ENCODE data around the gene SEC22A. TPM values are rescaled to one million over a fixed set of nuclear protein-coding genes. Genes with fewer than 3 reads are reported as not detected.

The SEC22A gene
- total RNA-seq, 1 donor from 2014 or later, result 17.7 TPM

DNA sequence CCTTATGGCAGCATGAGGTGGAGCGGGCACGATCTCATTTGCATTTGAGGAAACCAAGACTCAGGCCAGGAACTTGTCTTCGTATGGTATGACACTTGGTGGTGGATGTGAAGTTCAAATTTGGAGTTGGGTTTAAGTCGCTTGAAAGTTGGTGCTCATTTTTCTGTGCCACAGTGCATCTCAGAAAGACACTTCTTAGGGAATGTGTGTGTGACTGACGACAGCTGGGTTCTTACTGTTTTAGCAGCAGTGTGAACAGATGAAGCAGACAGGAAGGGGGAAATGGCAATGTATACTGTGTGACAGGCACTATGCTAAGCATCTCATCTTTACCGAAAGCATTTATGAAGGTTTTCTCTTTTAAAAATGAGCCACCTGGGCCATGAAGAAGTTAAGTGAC is 75.4 kb downstream of the SEC22A start:
- no peak overlapping the region for H3K27ac ChIP-seq
- H3K4me3 ChIP-seq, result no peak overlapping the region
- peaks cover 12% of the 10 kb centered on the region for H3K4me1 ChIP-seq
- no peak for TF ChIP-seq POLR2A (IDR thresholded peaks at IDR 0.05)
- TF ChIP-seq, protein P1, sequence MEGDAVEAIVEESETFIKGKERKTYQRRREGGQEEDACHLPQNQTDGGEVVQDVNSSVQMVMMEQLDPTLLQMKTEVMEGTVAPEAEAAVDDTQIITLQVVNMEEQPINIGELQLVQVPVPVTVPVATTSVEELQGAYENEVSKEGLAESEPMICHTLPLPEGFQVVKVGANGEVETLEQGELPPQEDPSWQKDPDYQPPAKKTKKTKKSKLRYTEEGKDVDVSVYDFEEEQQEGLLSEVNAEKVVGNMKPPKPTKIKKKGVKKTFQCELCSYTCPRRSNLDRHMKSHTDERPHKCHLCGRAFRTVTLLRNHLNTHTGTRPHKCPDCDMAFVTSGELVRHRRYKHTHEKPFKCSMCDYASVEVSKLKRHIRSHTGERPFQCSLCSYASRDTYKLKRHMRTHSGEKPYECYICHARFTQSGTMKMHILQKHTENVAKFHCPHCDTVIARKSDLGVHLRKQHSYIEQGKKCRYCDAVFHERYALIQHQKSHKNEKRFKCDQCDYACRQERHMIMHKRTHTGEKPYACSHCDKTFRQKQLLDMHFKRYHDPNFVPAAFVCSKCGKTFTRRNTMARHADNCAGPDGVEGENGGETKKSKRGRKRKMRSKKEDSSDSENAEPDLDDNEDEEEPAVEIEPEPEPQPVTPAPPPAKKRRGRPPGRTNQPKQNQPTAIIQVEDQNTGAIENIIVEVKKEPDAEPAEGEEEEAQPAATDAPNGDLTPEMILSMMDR (IDR thresholded peaks at IDR 0.05), result no peak
- TF ChIP-seq POLR2AphosphoS5 (IDR thresholded peaks at IDR 0.05; ENCODE audit: insufficient read depth in 1 of 2, low read depth in 1 of 2), result no peak
- H3K36me3 ChIP-seq, result no peaks in the 10 kb centered on the region
- intact Hi-C loops (cut with DNase I), result no loop called here
- H3K9me3 ChIP-seq, result no peaks in the 10 kb centered on the region
- no peak for DNase-seq (ENCODE audit: extremely low spot score in 2 of 2)
- H3K27me3 ChIP-seq, result no peaks in the 10 kb centered on the region

DNA sequence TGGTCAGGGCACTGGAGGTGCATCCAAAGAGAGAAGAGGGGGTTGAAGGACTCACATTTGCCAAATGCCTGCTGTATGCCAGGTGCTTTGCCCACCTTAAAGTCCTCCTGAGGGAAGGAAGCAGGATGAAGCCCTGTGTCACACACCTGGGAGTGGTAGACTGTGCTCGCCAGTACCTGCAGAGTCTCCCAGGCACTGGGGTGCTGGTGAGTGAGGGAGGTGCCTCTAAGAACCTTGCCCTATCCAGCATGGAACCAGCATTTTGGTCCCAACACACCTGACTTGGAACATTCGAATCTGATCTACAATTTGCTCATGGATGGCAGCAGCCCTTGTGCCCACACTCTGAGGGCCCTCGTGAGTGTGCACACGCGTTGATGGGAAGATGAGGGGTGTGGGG is 76.7 kb downstream of the SEC22A start:
- Histone ChIP-seq H3K27me3 (no peaks in the 10 kb centered on the region), H3K9me3 (no peaks in the 10 kb centered on the region), H3K27ac (no peak overlapping the region), H3K4me1 (peaks cover 4% of the 10 kb centered on the region), H3K4me3 (no peak overlapping the region), H3K36me3 (no peaks in the 10 kb centered on the region)
- peak; percentile 78 to 89 for DNase-seq (ENCODE audit: extremely low spot score in 2 of 2)
- TF ChIP-seq POLR2A (IDR thresholded peaks at IDR 0.05) (no peak), POLR2AphosphoS5 (IDR thresholded peaks at IDR 0.05; ENCODE audit: insufficient read depth in 1 of 2, low read depth in 1 of 2) (no peak)
- TF ChIP-seq, protein P1 (IDR thresholded peaks at IDR 0.05), result no peak
- intact Hi-C loops (cut with DNase I), result no loop called here

DNA sequence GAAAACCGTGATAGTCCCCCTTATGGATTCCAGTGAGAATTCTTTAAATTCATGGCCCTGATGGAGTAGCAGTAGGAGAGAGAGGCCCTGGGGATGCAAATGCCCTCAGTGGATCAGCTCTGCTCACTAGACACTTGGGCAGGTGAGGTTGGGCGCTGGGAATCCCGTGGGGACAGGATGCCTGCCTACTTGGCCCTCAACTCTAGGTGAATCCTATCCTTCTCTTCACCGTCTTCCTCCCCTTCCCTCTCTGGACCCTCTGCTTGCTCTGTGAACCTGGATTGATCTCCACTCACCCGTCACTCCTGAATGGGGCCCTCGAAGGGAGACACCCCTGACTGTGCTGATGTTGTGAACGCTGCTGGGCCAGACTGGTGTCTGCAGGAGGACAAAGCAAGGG is 77.4 kb downstream of the SEC22A start:
- no peaks in the 10 kb centered on the region for H3K36me3 ChIP-seq
- no peaks in the 10 kb centered on the region for H3K4me1 ChIP-seq
- no peaks in the 10 kb centered on the region for H3K9me3 ChIP-seq
- no peaks in the 10 kb centered on the region for H3K27me3 ChIP-seq
- intact Hi-C loops (cut with DNase I), result no loop called here
- no peak overlapping the region for H3K27ac ChIP-seq
- H3K4me3 ChIP-seq, result no peak overlapping the region
- TF ChIP-seq, protein P1 (IDR thresholded peaks at IDR 0.05), result no peak
- no peak for TF ChIP-seq POLR2AphosphoS5 (IDR thresholded peaks at IDR 0.05; ENCODE audit: insufficient read depth in 1 of 2, low read depth in 1 of 2)
- TF ChIP-seq POLR2A (IDR thresholded peaks at IDR 0.05), result no peak
- DNase-seq (ENCODE audit: extremely low spot score in 2 of 2), result peak in 1 of 2 donors; percentile 77

DNA sequence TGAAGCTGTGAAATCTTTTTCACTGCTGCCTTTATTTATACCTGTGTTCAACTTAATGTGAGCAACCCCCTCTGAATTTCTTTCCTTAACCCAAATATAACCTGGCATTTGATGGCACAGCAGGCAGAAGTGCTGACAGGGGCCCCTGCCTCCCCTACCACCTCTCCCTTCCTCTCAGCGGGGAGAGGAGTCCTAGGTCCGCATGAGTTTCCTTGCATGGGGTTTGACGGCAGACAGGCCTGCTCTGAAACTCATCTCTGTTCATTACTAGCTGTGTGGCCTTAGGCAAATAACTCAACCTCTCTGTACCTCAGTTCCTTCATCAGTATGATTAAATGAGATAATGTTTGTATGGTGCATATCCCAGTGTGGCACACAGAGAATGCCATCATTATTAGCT is 79.7 kb downstream of the SEC22A start:
- Histone ChIP-seq H3K4me3 (no peak overlapping the region), H3K27me3 (no peaks in the 10 kb centered on the region), H3K4me1 (no peaks in the 10 kb centered on the region), H3K36me3 (no peaks in the 10 kb centered on the region), H3K9me3 (no peaks in the 10 kb centered on the region), H3K27ac (no peak overlapping the region)
- DNase-seq (ENCODE audit: extremely low spot score in 2 of 2), result no peak
- intact Hi-C loops (cut with DNase I), result no loop called here
- TF ChIP-seq POLR2AphosphoS5 (IDR thresholded peaks at IDR 0.05; ENCODE audit: insufficient read depth in 1 of 2, low read depth in 1 of 2) (no peak), POLR2A (IDR thresholded peaks at IDR 0.05) (no peak)
- TF ChIP-seq, protein P1 (IDR thresholded peaks at IDR 0.05), result no peak

DNA sequence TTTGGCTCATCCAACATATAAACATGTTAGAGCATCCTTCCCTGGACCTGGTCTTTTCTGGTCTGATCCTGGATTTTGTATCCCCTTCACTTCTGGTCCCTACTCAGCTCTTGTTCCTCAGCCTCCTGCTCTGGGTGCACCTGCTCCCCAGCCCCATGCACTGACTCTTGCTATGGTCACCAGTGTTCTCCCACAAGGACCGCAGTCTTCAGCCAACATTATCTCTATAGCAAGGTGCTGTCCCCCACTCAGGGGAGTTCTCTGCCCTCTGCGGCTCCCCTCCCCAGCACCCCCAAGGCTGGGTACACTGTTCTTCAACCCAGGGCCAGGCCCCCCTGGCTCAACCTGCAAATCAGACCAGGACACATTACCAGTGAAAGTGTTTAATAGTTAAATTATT is 80.2 kb downstream of the SEC22A start:
- no peaks in the 10 kb centered on the region for H3K4me1 ChIP-seq
- intact Hi-C loops (cut with DNase I), result no loop called here
- no peak for DNase-seq (ENCODE audit: extremely low spot score in 2 of 2)
- no peaks in the 10 kb centered on the region for H3K9me3 ChIP-seq
- TF ChIP-seq POLR2A (IDR thresholded peaks at IDR 0.05) (no peak), POLR2AphosphoS5 (IDR thresholded peaks at IDR 0.05; ENCODE audit: insufficient read depth in 1 of 2, low read depth in 1 of 2) (no peak)
- TF ChIP-seq, protein P1 (IDR thresholded peaks at IDR 0.05), result no peak
- H3K27me3 ChIP-seq, result no peaks in the 10 kb centered on the region
- H3K4me3 ChIP-seq, result no peak overlapping the region
- no peak overlapping the region for H3K27ac ChIP-seq
- no peaks in the 10 kb centered on the region for H3K36me3 ChIP-seq
